AG04450 (cell line): ENCODE results near the gene KIAA0319L. TPM values are rescaled to one million over a fixed set of nuclear protein-coding genes. Genes with fewer than 3 reads are reported as not detected.
"Not testable (repeated sequence)": the region's sequence is repeated elsewhere in the genome, so short reads cannot be mapped to it uniquely, and the experiment has no call there.

Experiments used
- CTCF ChIA-PET: fragments of 300-600, 350-600 bp; formaldehyde crosslinking; extraction: SDS; loops from one replicate; lab custom pipeline; 2022; ENCODE audit warnings: antibody characterized with exemption, inconsistent platforms; lab: Charles Lee
- POLR2A ChIA-PET: fragments of 350-600 bp; formaldehyde crosslinking; extraction: SDS; loops from one replicate; lab custom pipeline; 2021; ENCODE audit warnings: antibody characterized with exemption, inconsistent platforms; lab: Yijun Ruan, JAX
- DNase-seq: peaks from one replicate; pipeline ENCODE4 v3.0.0-alpha.2; 2011; ENCODE audit warnings: low read depth, low spot score
- H3K27ac ChIP-seq: one replicate; pipeline ENCODE4 v1.5.1; 2012; ENCODE audit warnings: low read depth, low read length, control low read depth
- H3K27me3 ChIP-seq: one replicate; pipeline ENCODE4 v1.6.0; 2012; ENCODE audit warnings: low read length; ENCODE audit not compliant: control insufficient read depth, insufficient read depth
- H3K4me3 ChIP-seq: 2 replicates; pipeline ENCODE4 v1.5.1; 2011; ENCODE audit warnings: mild to moderate bottlenecking, low read depth, low read length, control low read depth
- H3K9me3 ChIP-seq: 2 replicates; pipeline ENCODE4 v1.5.1; 2012; ENCODE audit warnings: low read length; ENCODE audit not compliant: control insufficient read depth, insufficient read depth
- CTCF ChIP-seq: IDR thresholded peaks from 2 replicates; pipeline ENCODE4 v1.5.1; 2011; ENCODE audit warnings: low read depth, low read length, control low read depth, inconsistent platforms
- polyA plus RNA-seq: library from polyadenylated mRNA; depleted of rRNA; stranded (reverse); fragments of >200 nt; gene quantifications from 2 replicates; pipeline ENCODE4 v1.2.3, GENCODE V29; 2011

KIAA0319L gene
- polyA plus RNA-seq, 1 experiment, result 69.5 TPM

GRCh38 chr1:35577071-35577998, 20.1 kb upstream of the KIAA0319L start:
- H3K9me3 ChIP-seq, result peaks cover 5% of the 10 kb centered on the region; the same call in 1 of the 2 replicates
- no peak overlapping the region for H3K4me3 ChIP-seq
- TF ChIP-seq CTCF, result no peak
- peaks cover 49% of the 10 kb centered on the region for H3K27me3 ChIP-seq
- DNase-seq, result no peak
- ChIA-PET POLR2A (interaction anchor here (0.7 kb wide), 1 partner anchor 225 kb away, joined by 3 read pairs; no protein-coding TSS in a partner anchor), CTCF (interaction anchor here (0.7 to 1.9 kb wide), 6 partner anchors 9 to 149 kb away, joined by 3 to 18 read pairs (median 6); no protein-coding TSS in a partner anchor)
- no peak overlapping the region for H3K27ac ChIP-seq

GRCh38 chr1:35576766-35577070, 19.5 kb upstream of the KIAA0319L start:
- CTCF ChIA-PET, result interaction anchor here (1.5 kb wide), 1 partner anchor 138 kb away, joined by 5 read pairs; no protein-coding TSS in a partner anchor
- POLR2A ChIA-PET, result not testable (repeated sequence)

GRCh38 chr1:35576061-35576765, 19.0 kb upstream of the KIAA0319L start:
- H3K9me3 ChIP-seq, result peaks cover 5% of the 10 kb centered on the region; the same call in 1 of the 2 replicates
- CTCF ChIA-PET, result interaction anchor here (1.5 kb wide), 1 partner anchor 138 kb away, joined by 5 read pairs; no protein-coding TSS in a partner anchor
- H3K27me3 ChIP-seq, result peaks cover 55% of the 10 kb centered on the region
- no peak for DNase-seq
- no peak overlapping the region for H3K4me3 ChIP-seq
- H3K27ac ChIP-seq, result no peak overlapping the region
- TF ChIP-seq CTCF, result no peak
- POLR2A ChIA-PET, result no interaction called here

More at GRCh38 chr1:35576766-35577070, 19.5 kb upstream of the KIAA0319L start:
- H3K27ac ChIP-seq, DNase-seq, H3K9me3 ChIP-seq, H3K4me3 ChIP-seq: not testable (repeated sequence)
- peaks cover 55% of the 10 kb centered on the region for H3K27me3 ChIP-seq

- no peak for DNase-seq
- TF ChIP-seq CTCF, result no peak
- Histone ChIP-seq H3K9me3 (peaks cover 5% of the 10 kb centered on the region; the same call in 1 of the 2 replicates), H3K27me3 (peaks cover 55% of the 10 kb centered on the region), H3K27ac (no peak overlapping the region), H3K4me3 (no peak overlapping the region)
- ChIA-PET CTCF (interaction anchor here (0.7 kb wide), 1 partner anchor 11 kb away, joined by 3 read pairs; no protein-coding TSS in a partner anchor), POLR2A (interaction anchor here (0.6 kb wide), 1 partner anchor 10 kb away, joined by 3 read pairs; no protein-coding TSS in a partner anchor)
Observed at GRCh38 chr1:35575416-35575958, 18.3 kb upstream of the KIAA0319L start.
